Heart left ventricle (tissue), 13 donors: ENCODE results near the gene DBN1.

ENCODE experiments used
- CTCF ChIP-seq, 12 donors: fragments of 200-600 bp; sonication (generic) in 4 of 12; IDR thresholded peaks; one replicate each; pipeline versions ENCODE4 v1.5.0 to v1.8.0; 2018 to 2022; ENCODE audit warnings: antibody characterized with exemption in 12 of 12, mild to moderate bottlenecking in 5 of 12
- POLR2A ChIP-seq, 2 donors: fragments of 450-650 bp; IDR thresholded peaks; one replicate each; pipeline ENCODE4 v1.6.1; 2017; ENCODE audit warnings: antibody characterized with exemption in 2 of 2, mild to moderate bottlenecking in 2 of 2, moderate library complexity in 2 of 2
- donor health status: ischemic (EF 13 %, LVEDD 7.1; RV severe dilation, severe dysfunction).
- donor health status: DM: no; HTN: yes; CAD: no.
- donor health status: DM: no; HTN: no; CAD: no.
- donor health status: ischemic (EF 25% LVEDD 6.9; RV normal size, moderate dysfunction).
- donor health status: ischemic (EF 25% LVEDD 5.7; RV mildly dilated, moderate dysfunction).
- donor health status: ischemic (EF 35%, LVEDD 5.7; RV mildly dilated, moderate dysfunction).
- donor health status: nonischemic (EF 11% LVEDD 7.7; RV severe dilation, severe dysfunction).
- donor health status: DM: yes; HTN: yes; CAD: no.
- donor health status: PGD.
- donor health status: ischemic (EF 29% LVEDD 5.4; RV normal size, mild dysfunction).
- donor health status: nonischemic (EF 23%, LVEDD 6.1; RV moderate dilation, normal function).

GRCh38 chr5:177513500-177513899, 40.1 kb upstream of the DBN1 start:
- TF ChIP-seq POLR2A (IDR thresholded peaks at IDR 0.05) (no peak), CTCF (IDR thresholded peaks at IDR 0.05) (no peak)
